ENCODE results near the gene WDFY2.

DNA sequence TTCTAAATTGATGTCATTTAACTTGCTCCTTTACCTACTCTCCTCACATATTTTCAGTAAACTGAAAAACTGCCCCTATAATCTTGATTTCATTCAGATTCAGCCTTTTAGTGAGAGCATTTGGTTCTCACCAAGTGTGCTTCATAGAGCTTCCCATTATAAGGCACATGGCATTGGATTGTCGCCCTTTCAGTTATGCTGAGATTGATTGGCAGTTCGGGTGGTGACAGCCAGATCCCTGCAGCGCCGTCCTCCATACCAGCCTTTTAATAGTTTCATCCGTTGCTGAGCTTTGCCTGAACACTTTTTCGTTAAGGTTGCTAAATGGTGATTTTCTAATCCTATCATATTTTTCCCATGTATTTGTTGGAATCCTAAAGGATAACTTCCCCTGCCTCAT is 139.3 kb downstream of the WDFY2 start:
- TF ChIP-seq, protein P1, sequence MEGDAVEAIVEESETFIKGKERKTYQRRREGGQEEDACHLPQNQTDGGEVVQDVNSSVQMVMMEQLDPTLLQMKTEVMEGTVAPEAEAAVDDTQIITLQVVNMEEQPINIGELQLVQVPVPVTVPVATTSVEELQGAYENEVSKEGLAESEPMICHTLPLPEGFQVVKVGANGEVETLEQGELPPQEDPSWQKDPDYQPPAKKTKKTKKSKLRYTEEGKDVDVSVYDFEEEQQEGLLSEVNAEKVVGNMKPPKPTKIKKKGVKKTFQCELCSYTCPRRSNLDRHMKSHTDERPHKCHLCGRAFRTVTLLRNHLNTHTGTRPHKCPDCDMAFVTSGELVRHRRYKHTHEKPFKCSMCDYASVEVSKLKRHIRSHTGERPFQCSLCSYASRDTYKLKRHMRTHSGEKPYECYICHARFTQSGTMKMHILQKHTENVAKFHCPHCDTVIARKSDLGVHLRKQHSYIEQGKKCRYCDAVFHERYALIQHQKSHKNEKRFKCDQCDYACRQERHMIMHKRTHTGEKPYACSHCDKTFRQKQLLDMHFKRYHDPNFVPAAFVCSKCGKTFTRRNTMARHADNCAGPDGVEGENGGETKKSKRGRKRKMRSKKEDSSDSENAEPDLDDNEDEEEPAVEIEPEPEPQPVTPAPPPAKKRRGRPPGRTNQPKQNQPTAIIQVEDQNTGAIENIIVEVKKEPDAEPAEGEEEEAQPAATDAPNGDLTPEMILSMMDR (conservative IDR thresholded peaks at IDR 0.05 in 1 of 2, IDR thresholded peaks at IDR 0.05 in 1 of 2; ENCODE audit: extremely low read depth in 1 of 2, insufficient read depth in 1 of 2, low read depth in 1 of 2, low read length in 2 of 2) = no peak
- TF ChIP-seq EZH2 (IDR thresholded peaks at IDR 0.05; ENCODE audit: borderline replicate concordance, low read length) = no peak

Data from mammary epithelial cell (primary cell).